ENCODE measurements around the gene ZC3H13. TPM values are rescaled to one million over a fixed set of nuclear protein-coding genes. Genes with fewer than 3 reads are reported as not detected.
A peak's percentile ranks its signal among the peaks of the same experiment; 100 is the strongest.

The ZC3H13 gene
- total RNA-seq, 1 experiment from 2014 or later = 9.5 TPM

- Histone ChIP-seq H4K20me1 (ENCODE audit: low read length) (no peaks in the 10 kb centered on the region), H2AFZ (ENCODE audit: low read length) (no peak overlapping the region), H3K4me1 (ENCODE audit: insufficient read depth, low read length) (no peaks in the 10 kb centered on the region), H3F3A (ENCODE audit: low read length, unreplicated experiment) (no peaks in the 10 kb centered on the region), H3K9me3 (ENCODE audit: low read length) (no peaks in the 10 kb centered on the region), H3K9ac (ENCODE audit: low read length) (no peak overlapping the region), H3K36me3 (ENCODE audit: low read depth, low read length) (no peaks in the 10 kb centered on the region), H3K27ac (ENCODE audit: low read length) (no peak overlapping the region), H3K27me3 (ENCODE audit: low read length) (peaks cover 46% of the 10 kb centered on the region), H3K9me2 (replicated peaks; ENCODE audit: low read length) (no peaks in the 10 kb centered on the region), H3K4me2 (ENCODE audit: low read length) (no peak overlapping the region), H3K4me3 (ENCODE audit: low read length) (no peak overlapping the region), H3K79me2 (ENCODE audit: low read length) (no peaks in the 10 kb centered on the region)
- ChIA-PET POLR2A (ENCODE audit: unreplicated experiment) (no interaction called here), CTCF (no interaction called here)
- DNase-seq (no peak), ATAC-seq (no peak)
- intact Hi-C loops (cut with micrococcal nuclease) = no loop called here
- no peak for TF ChIP-seq EZH2 (IDR thresholded peaks at IDR 0.05; ENCODE audit: low read length, unreplicated experiment)
- TF ChIP-seq CTCF (conservative IDR thresholded peaks at IDR 0.05; ENCODE audit: low read depth, low read length) = no peak
- no peak for TF ChIP-seq EZH2phosphoT487 (IDR thresholded peaks at IDR 0.05; ENCODE audit: borderline replicate concordance, low read length)
- BruUV-seq (replicated peaks) = no TSS peak
These were observed 121.3 kb downstream of the ZC3H13 start for GRCh38 chr13:45931211-45931610.

GRCh38 chr13:45930177-45930576 is 122.4 kb downstream of the ZC3H13 start:
- H2AFZ ChIP-seq (ENCODE audit: low read length) = no peak overlapping the region
- no peaks in the 10 kb centered on the region for H3K4me1 ChIP-seq (ENCODE audit: insufficient read depth, low read length)
- no peaks in the 10 kb centered on the region for H3K9me2 ChIP-seq (replicated peaks; ENCODE audit: low read length)
- H3K27ac ChIP-seq (ENCODE audit: low read length) = no peak overlapping the region
- no TSS peak for BruUV-seq (replicated peaks)
- peaks cover 35% of the 10 kb centered on the region for H3K27me3 ChIP-seq (ENCODE audit: low read length)
- ATAC-seq (no peak), DNase-seq (no peak)
- ChIA-PET CTCF (no interaction called here), POLR2A (ENCODE audit: unreplicated experiment) (no interaction called here)
- H3K4me3 ChIP-seq (ENCODE audit: low read length) = no peak overlapping the region
- no peak overlapping the region for H3K9ac ChIP-seq (ENCODE audit: low read length)
- intact Hi-C loops (cut with micrococcal nuclease) = loop anchor here (1.0 kb wide), 1 partner anchor 16 kb away; no protein-coding TSS in a partner anchor
- H3K4me2 ChIP-seq (ENCODE audit: low read length) = no peak overlapping the region
- H3K9me3 ChIP-seq (ENCODE audit: low read length) = no peaks in the 10 kb centered on the region
- H4K20me1 ChIP-seq (ENCODE audit: low read length) = no peaks in the 10 kb centered on the region
- no peaks in the 10 kb centered on the region for H3F3A ChIP-seq (ENCODE audit: low read length, unreplicated experiment)
- no peaks in the 10 kb centered on the region for H3K79me2 ChIP-seq (ENCODE audit: low read length)
- H3K36me3 ChIP-seq (ENCODE audit: low read depth, low read length) = no peaks in the 10 kb centered on the region
- TF ChIP-seq EZH2 (IDR thresholded peaks at IDR 0.05; ENCODE audit: low read length, unreplicated experiment) = no peak
- TF ChIP-seq CTCF (conservative IDR thresholded peaks at IDR 0.05; ENCODE audit: low read depth, low read length) = no peak

GRCh38 chr13:45928843-45929242 is 123.7 kb downstream of the ZC3H13 start:
- no peak overlapping the region for H3K27ac ChIP-seq (ENCODE audit: low read length)
- H3K27me3 ChIP-seq (ENCODE audit: low read length) = peaks cover 25% of the 10 kb centered on the region
- H3K36me3 ChIP-seq (ENCODE audit: low read depth, low read length) = no peaks in the 10 kb centered on the region
- POLR2A ChIA-PET (ENCODE audit: unreplicated experiment) = no interaction called here
- H2AFZ ChIP-seq (ENCODE audit: low read length) = no peak overlapping the region
- no peak overlapping the region for H3K9ac ChIP-seq (ENCODE audit: low read length)
- no TSS peak for BruUV-seq (replicated peaks)
- H3K9me2 ChIP-seq (replicated peaks; ENCODE audit: low read length) = no peaks in the 10 kb centered on the region
- DNase-seq (peak; percentile 11), ATAC-seq (no peak)
- no peaks in the 10 kb centered on the region for H3K79me2 ChIP-seq (ENCODE audit: low read length)
- H3K9me3 ChIP-seq (ENCODE audit: low read length) = no peaks in the 10 kb centered on the region
- no peaks in the 10 kb centered on the region for H3F3A ChIP-seq (ENCODE audit: low read length, unreplicated experiment)
- no peaks in the 10 kb centered on the region for H3K4me1 ChIP-seq (ENCODE audit: insufficient read depth, low read length)
- no peak for TF ChIP-seq CTCF (conservative IDR thresholded peaks at IDR 0.05; ENCODE audit: low read depth, low read length)
- TF ChIP-seq EZH2phosphoT487 (IDR thresholded peaks at IDR 0.05; ENCODE audit: borderline replicate concordance, low read length) = no peak
- no peak for TF ChIP-seq EZH2 (IDR thresholded peaks at IDR 0.05; ENCODE audit: low read length, unreplicated experiment)
- CTCF ChIA-PET = no interaction called here
- no peak overlapping the region for H3K4me2 ChIP-seq (ENCODE audit: low read length)
- no peaks in the 10 kb centered on the region for H4K20me1 ChIP-seq (ENCODE audit: low read length)
- intact Hi-C loops (cut with micrococcal nuclease) = no loop called here
- H3K4me3 ChIP-seq (ENCODE audit: low read length) = no peak overlapping the region
